Endothelial cell of umbilical vein (primary cell): ENCODE results near the gene NUDT15. TPM values are rescaled to one million over a fixed set of nuclear protein-coding genes. Genes with fewer than 3 reads are reported as not detected.

Experiments used
- Bru-seq: library from RNA; stranded (reverse); fragments of 400-500 nt; gene quantifications from one replicate; lab custom pipeline; 2021; lab: Mats Ljungman, UMichigan
- BruChase-seq, 2 experiments: library from RNA; stranded (reverse); fragments of 400-500 nt; gene quantifications; one replicate each; lab custom pipeline; 2021; lab: Mats Ljungman, UMichigan
- BruUV-seq: library from RNA; stranded (reverse); fragments of 400-500 nt; replicated peaks from 2 replicates; lab custom pipeline; 2021; lab: Mats Ljungman, UMichigan
- CTCF ChIA-PET: fragments of 300-600, 350-600 bp; sonication (Branson Sonifier 250); formaldehyde crosslinking; loops from one replicate; lab custom pipeline; 2021; ENCODE audit warnings: antibody characterized with exemption, inconsistent platforms; lab: Charles Lee
- POLR2A ChIA-PET: fragments of 300-600, 350-600 bp; sonication (Branson Sonifier 250); formaldehyde crosslinking; loops from one replicate; lab custom pipeline; 2021; ENCODE audit warnings: antibody characterized with exemption, inconsistent platforms; lab: Charles Lee
- DNase-seq: peaks from one replicate; pipeline ENCODE4 v3.0.0-alpha.2; 2011; ENCODE audit warnings: low read depth, low spot score
- FAIRE-seq: peaks from 2 replicates; lab custom pipeline; 2011; peaks lifted over from hg19 to GRCh38; lab: Jason Lieb, UNC
- H2AFZ ChIP-seq: 2 replicates; pipeline ENCODE4 v1.6.0; 2012; ENCODE audit warnings: low read depth, low read length, control low read depth, inconsistent platforms
- H3K27ac ChIP-seq: 2 replicates; pipeline ENCODE4 v1.5.1; 2011; ENCODE audit warnings: low read depth, mild to moderate bottlenecking, control low read depth, low read length, moderate library complexity; ENCODE audit not compliant: insufficient read depth
- H3K27me3 ChIP-seq, 2 experiments: 2 replicates each; pipeline versions ENCODE4 v1.6.0 to v1.6.1; 2011; ENCODE audit warnings: low read length in 2 of 2, mixed read lengths in 1 of 2; ENCODE audit not compliant: control insufficient read depth in 2 of 2, insufficient read depth in 2 of 2
- H3K36me3 ChIP-seq, 2 experiments: 2 replicates in 1 of 2; 3 replicates in 1 of 2; pipeline ENCODE4 v1.5.1; 2011; ENCODE audit warnings: low read length in 2 of 2, mild to moderate bottlenecking in 1 of 2, moderate library complexity in 1 of 2; ENCODE audit not compliant: control insufficient read depth in 2 of 2, insufficient read depth in 2 of 2; ENCODE audit errors: extremely low read depth in 1 of 2
- H3K4me1 ChIP-seq: 3 replicates; pipeline ENCODE4 v1.5.1; 2011; ENCODE audit warnings: mild to moderate bottlenecking, low read length; ENCODE audit not compliant: control insufficient read depth, insufficient read depth; ENCODE audit errors: extremely low read depth
- H3K4me2 ChIP-seq: 2 replicates; pipeline ENCODE4 v1.6.1; 2011; ENCODE audit warnings: low read length, control low read depth, mixed read lengths; ENCODE audit not compliant: insufficient read depth
- H3K4me3 ChIP-seq, 3 experiments: fragments of 200-600 bp in 1 of 3; sonication (generic), shearing (Covaris generic) in 1 of 3; replicated peaks in 1 of 3; 2 replicates each; pipeline ENCODE4 v1.5.1; 2011 to 2016; ENCODE audit warnings: control low read depth in 3 of 3, low read length in 3 of 3, mild to moderate bottlenecking in 2 of 3, inconsistent platforms in 1 of 3, low read depth in 1 of 3, moderate library complexity in 1 of 3; ENCODE audit not compliant: insufficient read depth in 1 of 3
- H3K79me2 ChIP-seq: 2 replicates; pipeline ENCODE4 v1.6.0; 2012; ENCODE audit warnings: low read length, inconsistent platforms; ENCODE audit not compliant: control insufficient read depth, insufficient read depth
- H3K9ac ChIP-seq: replicated peaks from 2 replicates; pipeline ENCODE3; 2011; ENCODE audit warnings: low read length, control low read depth; ENCODE audit not compliant: insufficient read depth; ENCODE audit errors: extremely low read depth
- H3K9me1 ChIP-seq: replicated peaks from 3 replicates; pipeline ENCODE4 v1.6.0; 2011; ENCODE audit warnings: mild to moderate bottlenecking, low read length; ENCODE audit not compliant: control insufficient read depth, insufficient read depth; ENCODE audit errors: extremely low read depth
- H3K9me3 ChIP-seq: replicated peaks from 2 replicates; pipeline ENCODE4 v1.5.1; 2012; ENCODE audit warnings: low read length, inconsistent platforms; ENCODE audit not compliant: control insufficient read depth, insufficient read depth
- H4K20me1 ChIP-seq: replicated peaks from 2 replicates; pipeline ENCODE3; 2011; ENCODE audit warnings: mild to moderate bottlenecking, low read length; ENCODE audit not compliant: control insufficient read depth, insufficient read depth; ENCODE audit errors: extremely low read depth
- CTCF ChIP-seq, 2 donors: IDR thresholded peaks; 1 replicate in 1 of 2; 2 replicates in 1 of 2; pipeline ENCODE4 v1.5.1; 2011; ENCODE audit warnings: low read length in 2 of 2, mild to moderate bottlenecking in 2 of 2, moderate library complexity in 2 of 2, control low read depth in 1 of 2, inconsistent platforms in 1 of 2, low read depth in 1 of 2; ENCODE audit not compliant: insufficient read depth in 1 of 2; ENCODE audit errors: extremely low read depth in 1 of 2
- EZH2 ChIP-seq: IDR thresholded peaks from 2 replicates; pipeline ENCODE4 v1.6.1; 2012; ENCODE audit warnings: borderline replicate concordance, low read depth, mild to moderate bottlenecking, moderate library complexity, low read length, inconsistent platforms; ENCODE audit not compliant: severe bottlenecking
- FOS ChIP-seq: IDR thresholded peaks from 2 replicates; pipeline ENCODE4 v1.6.1; 2011; ENCODE audit warnings: mild to moderate bottlenecking, low read length, moderate library complexity, borderline replicate concordance; ENCODE audit not compliant: insufficient read depth
- GATA2 ChIP-seq: IDR thresholded peaks from 2 replicates; pipeline ENCODE4 v1.7.0; 2011; ENCODE audit warnings: low read depth, mild to moderate bottlenecking, moderate library complexity, mixed read lengths, low read length; ENCODE audit not compliant: insufficient read length, insufficient read depth
- JUN ChIP-seq: IDR thresholded peaks from 2 replicates; pipeline ENCODE4 v1.6.1; 2011; ENCODE audit warnings: borderline replicate concordance, low read depth; ENCODE audit not compliant: insufficient read length, insufficient read depth
- MAX ChIP-seq: IDR thresholded peaks from 2 replicates; pipeline ENCODE4 v1.6.1; 2011; ENCODE audit not compliant: insufficient read depth, insufficient read length
- MYC ChIP-seq: IDR thresholded peaks from one replicate; pipeline ENCODE4 v1.6.1; 2011; ENCODE audit warnings: mild to moderate bottlenecking, low read depth, low read length
- POLR2A ChIP-seq: IDR thresholded peaks from 2 replicates; pipeline ENCODE4 v1.6.1; 2012; ENCODE audit warnings: low read depth, mild to moderate bottlenecking, control low read depth, low read length
- POLR2AphosphoS5 ChIP-seq: IDR thresholded peaks from 2 replicates; pipeline ENCODE4 v1.6.1; 2012; ENCODE audit warnings: low read depth, mild to moderate bottlenecking, control low read depth, low read length, moderate library complexity; ENCODE audit not compliant: insufficient read depth
- dilution Hi-C: fragments of 300-500 bp; cut with MboI; formaldehyde crosslinking; loops from one replicate; pipeline ENCODE4 v1.15.0; 2019; ENCODE audit warnings: low sequenced_read_pairs; ENCODE audit not compliant: extremely low pct_ligation_motif_present
- intact Hi-C: fragments of 100-400 bp; cut with micrococcal nuclease; formaldehyde crosslinking; loops from one replicate; pipeline ENCODE4 v1.10.0; 2022
- long read RNA-seq: library from polyadenylated mRNA; stranded (forward); transcript quantifications from one replicate; pipeline ENCODE4 v2.0.0, GENCODE V29; 2021
- polyA minus RNA-seq, 3 experiments: library from RNA; depleted of rRNA, polyadenylated mRNA; stranded (reverse); fragments of >200 nt; gene quantifications; 1 replicate in 1 of 3; 2 replicates in 2 of 3; pipeline ENCODE4 v1.2.3, GENCODE V29; 2011
- polyA plus RNA-seq, 4 experiments: library from polyadenylated mRNA; depleted of rRNA in 3 of 4; stranded (reverse) in 3 of 4; unstranded in 1 of 4; fragments of >200 nt; gene quantifications; 2 replicates each; pipeline versions ENCODE4 v1.2.1 to v1.2.3, GENCODE V29; 2011 to 2012; ENCODE audit warnings: missing spikeins in 1 of 4
- total RNA-seq: library from RNA; stranded (reverse); gene quantifications from 2 replicates; pipeline ENCODE4 v1.2.3, GENCODE V29; 2021

The NUDT15 gene
- total RNA-seq (20.6 and 21.6 TPM in 2 replicates), polyA plus RNA-seq (10.3 and 13.3 TPM in 2 replicates), polyA minus RNA-seq (3.4 and 4.1 TPM in 2 replicates), Bru-seq, nascent RNA (percentile 76 among the genes with signal in this experiment), BruChase-seq, experiment 1, labeled RNA remaining after a 6-hour chase (percentile 90 among the genes with signal in this experiment), BruChase-seq, experiment 2, labeled RNA remaining after a 2-hour chase (percentile 75 among the genes with signal in this experiment)
- 12.6 and 15.5 TPM in 2 replicates for polyA plus RNA-seq (2011; cell fraction: cytosol; rRNA removed)
- 4.8 and 7.0 TPM in 2 replicates for polyA plus RNA-seq (2011; cell fraction: nucleus; rRNA removed)
- polyA plus RNA-seq (2012), result 13.0 and 20.2 TPM in 2 replicates
- polyA minus RNA-seq (2011; cell fraction: cytosol; rRNA and poly(A)+ RNA removed), result 9.3 TPM
- 2.1 and 3.6 TPM in 2 replicates for polyA minus RNA-seq (2011; cell fraction: nucleus; rRNA and poly(A)+ RNA removed)
- long read RNA-seq, transcript NUDT15-201 (3 exons, 2,098 nt), result major isoform, 53 of 62 reads
- long read RNA-seq, partial matches to known transcripts, result 9 of 62 reads
- long read RNA-seq, other reads (novel, unspliced or antisense), result 0 of 62 reads

GRCh38 chr13:48037346-48038173 lies at the start of gene NUDT15:
Gene NUDT15 (plus strand): TSS chr13:48037726. CDS start chr13:48037747, 21 bp downstream.
- FAIRE-seq, result peak; percentile 98
- Histone ChIP-seq H3K36me3 (peaks cover 2 to 3% of the 10 kb centered on the region in 2 experiments), H3K9ac (peak within 1 kb of the TSS; percentile 80), H4K20me1 (no peaks in the 10 kb centered on the region), H3K27me3 (no peaks in the 10 kb centered on the region), H3K4me2 (peak within 1 kb of the TSS; percentile 97), H3K79me2 (peaks cover 3% of the 10 kb centered on the region), H3K9me3 (no peaks in the 10 kb centered on the region), H3K27ac (peak within 1 kb of the TSS; percentile 82), H2AFZ (peak within 1 kb of the TSS; percentile 75), H3K9me1 (no peaks in the 10 kb centered on the region), H3K4me3 (peak within 1 kb of the TSS; percentile 54 to 75 (median 72)), H3K4me1 (peaks cover 16% of the 10 kb centered on the region)
- dilution Hi-C loops (no loop called here), intact Hi-C loops (loop anchor here (1.0 to 5.0 kb wide), 5 partner anchors 36 to 732 kb away; partner anchors contain the start of genes ITM2B, MED4, RB1 and SUCLA2)
- ChIA-PET POLR2A (interaction anchor here (0.5 to 0.8 kb wide), 2 partner anchors 40 to 563 kb away, joined by 3 to 5 read pairs; no protein-coding TSS in a partner anchor), CTCF (interaction anchor here (0.7 to 2.2 kb wide), 24 partner anchors 9 to 732 kb away, joined by 3 to 16 read pairs (median 4); partner anchors contain the start of genes ITM2B, MED4 and SUCLA2)
- TF ChIP-seq JUN (peak; percentile 6), GATA2 (no peak), MYC (peak; percentile 48), CTCF (IDR thresholded peaks at IDR 0.05; ENCODE audit: extremely low read depth in 1 of 2, insufficient read depth in 1 of 2, low read depth in 1 of 2, low read length in 2 of 2) (peak; percentile 100), MAX (peak; percentile 64), EZH2 (no peak), FOS (no peak), POLR2AphosphoS5 (peak; percentile 99), POLR2A (peak; percentile 95)
- BruUV-seq, result no TSS peak
- peak; percentile 96 for DNase-seq
